Activated T-helper 1 cell treated with anti-CD3 and anti-CD28 coated beads, Interleukin-2, amount 50 U/mL, for 16 hours (primary cell): ENCODE measurements around the gene TFPT.
A peak's percentile ranks its signal among the peaks of the same experiment; 100 is the strongest.

Experiments
- DNase-seq, 2 donors: peaks; one replicate each; pipeline ENCODE4 v3.0.0-alpha.2; 2020; ENCODE audit warnings: low read depth in 1 of 2, low spot score in 1 of 2

The TFPT gene

DNA sequence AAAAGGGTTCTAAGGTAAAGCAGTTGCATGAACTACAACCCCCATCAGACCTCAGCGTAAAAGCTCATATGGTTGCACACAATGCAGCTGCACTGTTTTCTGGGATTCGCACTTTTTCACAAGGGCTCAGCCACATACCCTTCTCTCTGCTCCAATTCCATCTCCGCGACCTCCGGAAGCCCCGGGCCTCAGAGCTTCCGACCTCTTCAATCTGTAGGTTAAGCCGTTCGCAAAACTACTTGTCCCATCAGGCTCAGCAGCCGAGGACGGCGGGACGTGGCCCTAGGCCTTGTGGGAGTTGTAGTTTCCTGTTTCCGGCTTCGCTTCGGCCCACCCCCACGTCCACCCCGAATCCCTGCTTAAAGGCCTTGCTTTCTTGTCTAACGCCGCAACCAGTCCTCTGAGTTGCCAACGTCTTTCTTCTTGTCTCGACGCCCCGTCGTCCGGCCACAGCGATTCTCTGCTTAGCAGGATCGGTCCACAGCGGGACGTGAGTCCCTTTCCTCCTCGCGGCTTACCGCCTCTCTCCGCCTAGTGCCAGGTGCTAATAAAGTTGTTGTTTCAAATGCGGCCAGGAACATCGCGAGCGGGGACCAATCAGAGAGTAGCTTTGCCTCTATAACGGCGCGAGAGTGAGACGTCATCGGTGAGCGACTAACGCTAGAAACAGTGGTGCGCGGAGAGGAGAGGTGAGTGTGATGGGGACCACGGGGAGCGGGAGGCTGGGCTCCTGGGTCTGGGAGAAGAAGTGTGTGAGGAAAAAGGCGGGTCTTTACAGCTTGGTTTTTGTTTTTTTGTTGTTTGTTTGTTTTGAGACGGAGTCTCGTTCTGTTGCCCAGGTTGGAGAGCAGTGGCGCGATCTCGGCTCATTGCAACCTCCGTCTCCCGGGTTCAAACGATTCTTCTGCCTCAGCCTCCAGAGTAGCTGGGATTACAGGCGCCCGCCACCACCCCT, at the start of gene TFPT, which contains the start of gene PRPF31:
TSS of gene TFPT (minus strand) at position 549 of the 955 bp plus-strand sequence. CDS start at position 161, 388 bp downstream.
TSS of gene PRPF31 (plus strand) at position 646 of the 955 bp plus-strand sequence. CDS start 2,525 bp downstream, outside the sequence.
- DNase-seq, result peak; percentile 89 to 97

DNA sequence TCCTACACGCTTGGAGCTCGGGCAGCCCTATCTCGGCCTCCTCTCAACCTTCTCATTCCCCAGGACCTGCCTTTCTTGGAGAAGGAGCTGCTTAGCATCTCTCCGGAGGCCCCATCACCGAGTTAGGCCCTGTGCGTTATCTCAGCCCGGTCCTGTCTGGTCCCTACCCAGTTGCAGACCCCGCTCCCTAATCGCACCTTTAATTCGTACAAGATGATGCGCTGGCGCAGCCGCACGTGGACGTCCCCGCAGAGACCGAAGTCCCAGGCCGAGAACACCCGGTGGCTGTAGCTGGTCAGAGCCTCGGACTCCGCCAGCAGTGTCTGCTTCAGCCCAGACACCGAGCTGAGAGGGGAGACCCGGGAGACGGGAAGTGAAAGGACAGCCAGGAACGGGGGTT, 49.8 kb upstream of the TFPT start:
- DNase-seq, result no peak

- DNase-seq, result peak in 1 of 2 donors; percentile 24
Observed at GRCh38 chr19:54164369-54165068, 49.1 kb upstream of the TFPT start.

DNA sequence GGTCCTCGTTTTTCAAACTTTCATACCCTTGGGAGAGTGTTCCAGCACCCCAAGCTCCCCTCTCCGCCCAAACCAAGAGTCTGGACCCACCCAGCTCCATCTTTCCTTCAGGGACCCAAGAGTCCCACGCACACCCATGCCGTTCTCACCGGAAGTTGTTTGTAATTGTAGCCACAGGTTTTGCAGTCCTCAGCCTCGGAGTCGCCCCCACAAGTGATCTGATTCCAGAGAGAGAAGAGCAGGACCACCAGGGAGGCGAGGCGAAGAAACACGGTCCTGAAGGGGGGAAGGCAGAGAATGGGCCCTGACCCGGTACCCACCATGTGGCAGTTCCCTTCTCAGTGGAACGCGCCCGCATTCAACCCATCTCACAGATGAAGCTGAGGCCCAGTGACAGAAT, 47.4 kb upstream of the TFPT start:
- DNase-seq, result no peak

GRCh38 chr19:54162241-54162805, 46.9 kb upstream of the TFPT start:
- DNase-seq, result peak; percentile 43 to 63

DNA sequence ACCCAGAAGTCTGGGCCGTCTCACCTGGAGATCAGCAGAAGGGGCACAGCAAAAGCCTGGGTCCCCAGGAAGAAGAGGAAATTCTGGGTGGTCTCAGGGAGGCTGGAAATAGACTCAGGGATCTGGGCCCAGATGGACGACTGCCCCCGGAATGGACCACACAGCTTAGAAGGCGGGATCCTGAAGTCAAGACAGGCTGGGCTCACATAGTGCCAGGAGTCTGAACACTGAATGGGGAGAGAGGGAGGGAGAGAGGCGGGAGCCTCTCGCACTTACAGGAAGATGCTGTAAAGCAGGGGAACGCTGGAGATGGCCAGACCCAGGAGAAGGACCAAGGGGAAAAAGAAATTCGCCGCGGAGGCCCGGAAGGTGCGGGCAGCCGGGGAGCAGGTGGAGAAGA, 45.4 kb upstream of the TFPT start:
- no peak for DNase-seq

GRCh38 chr19:54160182-54160811, 44.8 kb upstream of the TFPT start:
- DNase-seq, result no peak

DNA sequence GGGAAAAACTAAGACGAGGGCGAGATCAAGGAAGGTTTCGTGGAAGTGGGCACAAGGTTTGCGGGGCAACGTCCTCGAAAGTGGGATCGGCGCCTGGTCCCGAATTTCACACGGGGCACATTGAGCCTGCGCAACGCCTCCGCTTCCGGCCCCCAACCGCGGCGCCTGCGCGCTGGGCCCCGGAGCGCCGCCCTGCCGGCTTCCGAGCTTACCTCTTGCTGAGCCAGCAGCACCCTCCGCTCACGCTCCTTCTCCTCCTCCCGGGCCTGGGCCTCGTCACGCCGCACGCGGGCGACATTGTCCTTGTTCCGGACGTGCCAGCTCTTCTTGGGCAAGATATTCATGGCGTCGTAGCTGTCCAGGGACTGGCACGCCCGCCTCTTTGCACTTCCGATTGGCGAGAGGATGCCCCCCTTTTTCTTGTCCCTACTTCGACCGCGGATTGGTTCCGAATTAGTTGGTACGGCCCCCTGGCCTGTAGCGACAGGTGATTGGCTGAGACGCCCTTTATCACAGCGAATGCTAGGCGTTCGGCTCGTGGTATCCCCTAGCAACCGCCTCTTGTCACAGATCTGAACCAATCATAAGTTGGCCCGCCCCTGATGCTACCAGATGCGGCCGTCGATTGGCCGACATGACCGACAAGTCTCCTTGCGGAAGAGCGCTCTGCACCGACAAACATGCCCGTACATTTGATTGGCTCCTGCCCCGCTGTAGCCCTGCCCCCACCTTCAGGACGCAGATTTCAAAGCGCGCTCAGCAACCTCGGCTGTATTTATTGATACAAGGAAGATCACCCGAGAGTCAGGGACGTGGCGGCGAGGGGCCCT, 44.1 kb upstream of the TFPT start, which contains the start of gene LENG1:
TSS of gene LENG1 (minus strand) at position 370 of the 830 bp plus-strand sequence. CDS start at position 344, 26 bp downstream.
- DNase-seq, result peak; percentile 93 to 97

DNA sequence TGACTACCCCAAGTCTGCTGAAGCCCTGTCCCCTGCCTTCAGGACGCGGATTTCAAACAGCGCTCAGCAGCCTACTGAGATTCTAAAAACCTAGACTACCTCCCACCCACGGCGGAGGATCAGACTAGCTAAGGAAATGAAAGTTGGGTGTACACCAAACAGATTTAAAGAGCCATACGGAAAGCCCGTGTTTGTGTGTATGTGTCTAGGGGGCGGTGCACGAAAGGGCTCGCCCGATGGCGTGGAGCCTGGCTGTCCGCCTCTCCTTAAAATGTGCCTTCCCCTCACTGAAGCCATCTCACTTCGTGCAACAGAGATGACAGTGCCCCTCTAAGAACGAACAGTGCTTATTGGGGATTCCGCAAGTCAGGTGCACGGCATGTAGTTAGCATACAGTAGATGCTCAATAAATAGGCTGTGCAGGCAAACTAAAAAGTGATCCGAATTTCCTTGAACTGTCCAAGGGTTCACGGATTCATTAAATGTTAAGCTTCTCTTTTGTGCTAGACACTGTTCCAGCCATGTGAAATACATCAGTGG, 43.4 kb upstream of the TFPT start:
- DNase-seq, result no peak

GRCh38 chr19:54156953-54157352, 41.5 kb upstream of the TFPT start:
- no peak for DNase-seq

DNA sequence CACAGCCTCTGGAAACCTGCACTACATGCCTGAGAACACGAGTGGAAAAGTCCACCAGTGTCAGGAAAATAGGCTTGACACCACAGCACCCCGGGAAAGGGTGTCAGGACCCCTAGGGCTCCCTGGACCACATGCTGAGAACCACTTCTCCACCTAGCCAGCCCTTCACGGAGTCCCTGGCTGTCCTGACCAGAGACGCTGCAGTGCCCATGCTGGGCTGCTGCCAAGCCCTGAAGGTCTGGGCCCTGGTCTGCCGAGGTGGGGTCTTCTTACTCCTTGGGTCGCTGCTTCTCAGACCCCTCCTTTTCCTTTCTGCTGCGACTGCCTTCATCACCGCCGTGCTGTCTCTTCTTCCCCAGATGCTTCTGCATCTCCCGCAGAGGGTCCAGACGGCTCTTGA, 41.0 kb upstream of the TFPT start:
- DNase-seq, result no peak

GRCh38 chr19:54155694-54156093, 40.2 kb upstream of the TFPT start:
- no peak for DNase-seq

- no peak for DNase-seq
Observed at GRCh38 chr19:54154603-54155345, 39.3 kb upstream of the TFPT start.

DNA sequence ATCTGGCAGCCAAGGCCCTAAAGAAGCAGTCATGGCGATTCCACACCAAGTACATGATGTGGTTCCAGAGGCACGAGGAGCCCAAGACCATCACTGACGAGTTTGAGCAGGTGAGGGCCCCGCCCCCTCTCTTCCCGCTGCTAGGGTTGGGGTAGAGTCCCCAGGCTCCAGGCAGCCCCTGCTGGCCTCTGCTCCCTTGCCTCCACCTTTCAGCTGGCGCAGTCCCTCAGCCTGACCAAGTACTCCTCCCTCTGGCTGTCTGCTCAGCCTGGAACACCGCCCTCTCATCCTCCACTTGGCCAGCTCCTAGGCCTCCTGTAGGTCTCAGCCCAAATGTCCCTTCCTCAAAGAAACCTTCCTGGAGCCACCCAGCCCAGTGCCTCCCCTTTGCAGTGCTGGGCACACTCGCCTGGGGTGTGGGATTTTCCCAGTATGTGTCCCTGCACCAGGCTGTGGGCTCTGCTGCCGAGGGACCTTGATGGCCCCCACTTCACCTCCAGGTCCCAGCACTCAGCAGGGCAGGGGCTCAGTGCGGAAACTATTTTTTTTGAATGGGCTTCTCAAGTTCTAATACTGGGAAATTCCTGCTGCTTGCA, 38.4 kb upstream of the TFPT start:
- no peak for DNase-seq

- no peak for DNase-seq
Observed at GRCh38 chr19:54152878-54153524, 37.5 kb upstream of the TFPT start.

DNA sequence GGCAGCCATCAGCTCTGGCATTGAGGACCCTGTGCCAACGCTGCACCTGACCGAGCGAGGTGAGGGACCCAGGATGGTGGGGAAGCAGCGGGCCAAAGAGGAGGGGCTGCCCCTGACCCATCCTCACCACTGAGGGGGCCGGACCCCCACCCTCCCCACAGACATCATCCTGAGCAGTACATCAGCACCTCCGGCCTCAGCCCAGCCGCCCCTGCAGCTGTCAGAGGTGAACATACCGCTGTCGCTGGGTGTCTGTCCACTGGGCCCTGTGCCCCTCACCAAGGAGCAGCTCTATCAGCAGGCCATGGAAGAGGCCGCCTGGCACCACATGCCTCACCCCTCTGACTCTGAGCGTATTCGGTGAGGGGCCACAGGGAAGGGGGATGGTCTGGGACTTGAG, 36.8 kb upstream of the TFPT start:
- DNase-seq, result no peak

- no peak for DNase-seq
Observed at GRCh38 chr19:54151362-54152035, 36.0 kb upstream of the TFPT start.
